Neural cell (in vitro differentiated cells): ENCODE measurements around the gene TARS2.

Source experiments
- EP300 ChIP-seq: fragments of 450-650 bp; conservative IDR thresholded peaks from 2 replicates; pipeline ENCODE4 v1.6.1; 2014; ENCODE audit warnings: antibody characterized with exemption, mild to moderate bottlenecking, moderate library complexity; ENCODE audit not compliant: poor library complexity, severe bottlenecking
- EZH2 ChIP-seq: fragments of 200-600, 300-800 bp; shearing (Covaris generic), sonication (generic); IDR thresholded peaks from 2 replicates; pipeline ENCODE4 v1.6.1; 2014; ENCODE audit warnings: antibody characterized with exemption, low read length, borderline replicate concordance, mild to moderate bottlenecking; ENCODE audit not compliant: insufficient read depth, poor library complexity, severe bottlenecking
- POLR2AphosphoS5 ChIP-seq: IDR thresholded peaks from 2 replicates; pipeline ENCODE4 v1.6.1; 2012
- SMC3 ChIP-seq: fragments of 450-650 bp; conservative IDR thresholded peaks from 2 replicates; pipeline ENCODE4 v1.6.1; 2014; ENCODE audit warnings: antibody characterized with exemption, mild to moderate bottlenecking, moderate library complexity; ENCODE audit not compliant: poor library complexity
- TF ChIP-seq, protein P1 (sequence below): fragments of 450-650 bp; IDR thresholded peaks from 2 replicates; pipeline ENCODE4 v1.5.1; 2014; ENCODE audit warnings: antibody characterized with exemption, mild to moderate bottlenecking, moderate library complexity; ENCODE audit not compliant: poor library complexity, severe bottlenecking

DNA sequence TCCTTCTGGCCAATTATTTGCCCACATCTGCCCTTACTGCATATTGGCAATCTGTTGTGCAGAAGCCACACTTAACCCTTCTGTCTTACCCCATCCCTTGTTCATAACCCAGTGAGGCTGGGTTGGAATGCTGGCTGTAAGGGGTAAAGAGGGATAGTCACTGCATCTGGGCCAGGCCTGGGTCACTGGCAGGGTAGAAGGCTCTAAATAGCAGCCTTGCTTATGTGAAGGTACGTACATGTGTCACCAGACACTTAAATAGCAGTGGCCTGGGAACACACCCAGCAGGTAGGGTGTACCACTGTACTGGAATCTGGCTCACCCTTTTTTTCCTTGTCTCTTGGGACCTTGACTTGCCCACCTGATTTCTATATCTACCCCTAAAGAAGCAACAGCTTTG is 9.9 kb upstream of the TARS2 start:
- TF ChIP-seq, protein P1, sequence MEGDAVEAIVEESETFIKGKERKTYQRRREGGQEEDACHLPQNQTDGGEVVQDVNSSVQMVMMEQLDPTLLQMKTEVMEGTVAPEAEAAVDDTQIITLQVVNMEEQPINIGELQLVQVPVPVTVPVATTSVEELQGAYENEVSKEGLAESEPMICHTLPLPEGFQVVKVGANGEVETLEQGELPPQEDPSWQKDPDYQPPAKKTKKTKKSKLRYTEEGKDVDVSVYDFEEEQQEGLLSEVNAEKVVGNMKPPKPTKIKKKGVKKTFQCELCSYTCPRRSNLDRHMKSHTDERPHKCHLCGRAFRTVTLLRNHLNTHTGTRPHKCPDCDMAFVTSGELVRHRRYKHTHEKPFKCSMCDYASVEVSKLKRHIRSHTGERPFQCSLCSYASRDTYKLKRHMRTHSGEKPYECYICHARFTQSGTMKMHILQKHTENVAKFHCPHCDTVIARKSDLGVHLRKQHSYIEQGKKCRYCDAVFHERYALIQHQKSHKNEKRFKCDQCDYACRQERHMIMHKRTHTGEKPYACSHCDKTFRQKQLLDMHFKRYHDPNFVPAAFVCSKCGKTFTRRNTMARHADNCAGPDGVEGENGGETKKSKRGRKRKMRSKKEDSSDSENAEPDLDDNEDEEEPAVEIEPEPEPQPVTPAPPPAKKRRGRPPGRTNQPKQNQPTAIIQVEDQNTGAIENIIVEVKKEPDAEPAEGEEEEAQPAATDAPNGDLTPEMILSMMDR, result no peak
- TF ChIP-seq POLR2AphosphoS5 (no peak), EZH2 (no peak), SMC3 (no peak), EP300 (no peak)
